OCI-LY3 (cell line): Measurements from ENCODE around the gene IRF5.

ENCODE experiments used
- EZH2phosphoT487 ChIP-seq: fragments of 200-600 bp; shearing (Covaris generic); IDR thresholded peaks from 2 replicates; pipeline ENCODE4 v1.6.1; 2018; ENCODE audit warnings: antibody characterized with exemption, mixed run types, low read depth
- TF ChIP-seq, protein P1 (sequence below): fragments of 200-600, 300-600 bp; sonication (generic); IDR thresholded peaks from 2 replicates; pipeline ENCODE4 v1.5.1; 2014; ENCODE audit warnings: antibody characterized with exemption, low read length, low read depth

DNA sequence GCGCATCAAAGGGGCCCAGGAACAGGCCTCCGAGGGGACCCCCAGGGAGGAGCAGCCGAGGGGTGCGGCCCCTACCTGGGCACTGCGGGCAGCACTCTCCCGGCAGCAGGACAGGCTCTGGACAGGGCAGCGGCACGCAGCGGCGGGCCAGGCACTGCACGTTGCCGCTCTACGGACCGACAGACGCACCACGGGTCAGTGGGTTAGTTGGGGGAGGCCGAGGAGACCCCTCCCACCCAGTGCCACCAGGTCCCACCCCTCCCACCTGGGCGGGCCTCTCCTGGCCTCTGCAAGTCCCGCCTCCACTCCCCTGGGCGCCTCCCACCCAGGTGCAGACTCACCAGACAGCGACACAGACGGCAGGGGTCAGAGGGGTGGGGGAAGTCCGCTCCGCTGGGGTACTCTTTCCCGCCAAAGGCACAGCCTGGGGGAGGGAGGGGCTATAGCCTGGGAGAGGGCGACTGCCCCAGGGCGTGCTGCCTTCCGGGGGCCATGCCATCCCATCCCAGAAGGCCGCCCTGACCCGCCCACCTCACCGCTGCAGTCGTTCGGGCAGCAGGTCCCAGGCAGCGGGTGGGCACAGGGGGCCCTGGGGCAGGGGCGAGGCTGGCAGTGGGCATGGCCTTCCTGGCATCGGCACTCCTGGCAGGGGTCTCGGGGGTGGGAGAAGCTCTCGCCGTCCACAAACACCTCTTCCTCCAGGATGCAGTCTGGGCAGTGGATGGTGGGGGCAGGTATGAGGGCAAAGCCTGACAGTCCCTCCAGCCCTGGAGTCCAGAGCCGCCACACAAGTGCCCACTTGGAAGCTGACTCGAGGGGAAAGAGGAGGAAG is 46.4 kb upstream of the IRF5 start:
- TF ChIP-seq, protein P1, sequence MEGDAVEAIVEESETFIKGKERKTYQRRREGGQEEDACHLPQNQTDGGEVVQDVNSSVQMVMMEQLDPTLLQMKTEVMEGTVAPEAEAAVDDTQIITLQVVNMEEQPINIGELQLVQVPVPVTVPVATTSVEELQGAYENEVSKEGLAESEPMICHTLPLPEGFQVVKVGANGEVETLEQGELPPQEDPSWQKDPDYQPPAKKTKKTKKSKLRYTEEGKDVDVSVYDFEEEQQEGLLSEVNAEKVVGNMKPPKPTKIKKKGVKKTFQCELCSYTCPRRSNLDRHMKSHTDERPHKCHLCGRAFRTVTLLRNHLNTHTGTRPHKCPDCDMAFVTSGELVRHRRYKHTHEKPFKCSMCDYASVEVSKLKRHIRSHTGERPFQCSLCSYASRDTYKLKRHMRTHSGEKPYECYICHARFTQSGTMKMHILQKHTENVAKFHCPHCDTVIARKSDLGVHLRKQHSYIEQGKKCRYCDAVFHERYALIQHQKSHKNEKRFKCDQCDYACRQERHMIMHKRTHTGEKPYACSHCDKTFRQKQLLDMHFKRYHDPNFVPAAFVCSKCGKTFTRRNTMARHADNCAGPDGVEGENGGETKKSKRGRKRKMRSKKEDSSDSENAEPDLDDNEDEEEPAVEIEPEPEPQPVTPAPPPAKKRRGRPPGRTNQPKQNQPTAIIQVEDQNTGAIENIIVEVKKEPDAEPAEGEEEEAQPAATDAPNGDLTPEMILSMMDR = no peak
- no peak for TF ChIP-seq EZH2phosphoT487
